Tibial nerve (tissue), 4 donors: Measurements from ENCODE around the gene MXI1.

Source experiments
- EP300 ChIP-seq, 2 donors: sonication (generic); formaldehyde crosslinking; IDR thresholded peaks; one replicate each; pipeline ENCODE4 v1.6.1; 2017; ENCODE audit warnings: antibody characterized with exemption in 2 of 2, mild to moderate bottlenecking in 1 of 2
- POLR2A ChIP-seq, 2 donors: fragments of 450-650 bp; IDR thresholded peaks; one replicate each; pipeline ENCODE4 v1.6.1; 2017; ENCODE audit warnings: antibody characterized with exemption in 2 of 2, mild to moderate bottlenecking in 2 of 2, moderate library complexity in 2 of 2
- TF ChIP-seq, protein P1 (sequence below), 5 experiments: fragments of 200-600 bp in 3 of 5; fragments of 450-650 bp in 2 of 5; sonication (generic) in 3 of 5; IDR thresholded peaks; one replicate each; pipeline ENCODE4 v1.5.1; 2016 to 2019; ENCODE audit warnings: antibody characterized with exemption in 5 of 5, mild to moderate bottlenecking in 3 of 5, moderate library complexity in 2 of 5

DNA sequence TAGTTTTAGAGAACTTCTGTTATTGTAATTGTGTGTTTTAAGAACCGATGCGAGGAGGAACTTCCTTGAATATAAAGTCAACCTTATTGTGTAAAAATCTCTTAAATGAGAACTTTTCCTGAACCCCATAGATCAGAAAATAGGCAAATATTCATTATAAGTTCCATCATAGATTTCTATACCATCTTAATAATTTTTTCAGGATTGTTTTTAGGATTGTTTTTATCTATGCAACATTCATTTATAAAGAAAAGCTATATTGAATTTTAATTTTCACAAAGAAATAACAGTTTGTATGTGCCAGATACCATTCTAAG, 99.0 kb downstream of the MXI1 start:
- TF ChIP-seq, protein P1, sequence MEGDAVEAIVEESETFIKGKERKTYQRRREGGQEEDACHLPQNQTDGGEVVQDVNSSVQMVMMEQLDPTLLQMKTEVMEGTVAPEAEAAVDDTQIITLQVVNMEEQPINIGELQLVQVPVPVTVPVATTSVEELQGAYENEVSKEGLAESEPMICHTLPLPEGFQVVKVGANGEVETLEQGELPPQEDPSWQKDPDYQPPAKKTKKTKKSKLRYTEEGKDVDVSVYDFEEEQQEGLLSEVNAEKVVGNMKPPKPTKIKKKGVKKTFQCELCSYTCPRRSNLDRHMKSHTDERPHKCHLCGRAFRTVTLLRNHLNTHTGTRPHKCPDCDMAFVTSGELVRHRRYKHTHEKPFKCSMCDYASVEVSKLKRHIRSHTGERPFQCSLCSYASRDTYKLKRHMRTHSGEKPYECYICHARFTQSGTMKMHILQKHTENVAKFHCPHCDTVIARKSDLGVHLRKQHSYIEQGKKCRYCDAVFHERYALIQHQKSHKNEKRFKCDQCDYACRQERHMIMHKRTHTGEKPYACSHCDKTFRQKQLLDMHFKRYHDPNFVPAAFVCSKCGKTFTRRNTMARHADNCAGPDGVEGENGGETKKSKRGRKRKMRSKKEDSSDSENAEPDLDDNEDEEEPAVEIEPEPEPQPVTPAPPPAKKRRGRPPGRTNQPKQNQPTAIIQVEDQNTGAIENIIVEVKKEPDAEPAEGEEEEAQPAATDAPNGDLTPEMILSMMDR (IDR thresholded peaks at IDR 0.05): no peak
- TF ChIP-seq POLR2A (IDR thresholded peaks at IDR 0.05) (no peak), EP300 (IDR thresholded peaks at IDR 0.05) (no peak)
